H1 (cell line): ENCODE data around the gene TBX5. TPM values are rescaled to one million over a fixed set of nuclear protein-coding genes. Genes with fewer than 3 reads are reported as not detected.

ENCODE experiments used
- CTCF ChIA-PET: fragments of 300-600 bp; sonication (Branson Sonifier 250); formaldehyde crosslinking; loops from one replicate; lab custom pipeline; 2021; ENCODE audit not compliant: partially characterized antibody; lab: Charles Lee
- POLR2A ChIA-PET: fragments of 300-600 bp; sonication (Branson Sonifier 250); formaldehyde crosslinking; loops from one replicate; lab custom pipeline; 2021; ENCODE audit warnings: inconsistent platforms; ENCODE audit not compliant: partially characterized antibody; lab: Charles Lee
- DNase-seq, 2 experiments: peaks; one replicate each; pipeline versions ENCODE4 v3.0.0 to v3.0.0-alpha.2; 2010 to 2022; ENCODE audit warnings: low spot score in 2 of 2, low read depth in 1 of 2, mixed read lengths in 1 of 2
- FAIRE-seq: peaks from 2 replicates; lab custom pipeline; 2011; peaks lifted over from hg19 to GRCh38; lab: Jason Lieb, UNC
- H2AFZ ChIP-seq: 2 replicates; pipeline ENCODE4 v1.8.1; 2012; ENCODE audit warnings: low read length, inconsistent platforms
- H2AK5ac ChIP-seq: 2 replicates; pipeline ENCODE4 v1.6.1; 2013; ENCODE audit warnings: low read depth, low read length
- H2BK120ac ChIP-seq: replicated peaks from 2 replicates; pipeline ENCODE3; 2013; ENCODE audit warnings: low read depth, low read length, inconsistent platforms
- H2BK12ac ChIP-seq: 2 replicates; pipeline ENCODE4 v1.6.1; 2013; ENCODE audit warnings: low read depth, low read length
- H2BK15ac ChIP-seq: 2 replicates; pipeline ENCODE4 v1.6.1; 2013; ENCODE audit warnings: low read length
- H2BK20ac ChIP-seq: 2 replicates; pipeline ENCODE4 v1.6.1; 2013; ENCODE audit warnings: low read length
- H2BK5ac ChIP-seq: 2 replicates; pipeline ENCODE4 v1.6.1; 2013; ENCODE audit warnings: low read depth, low read length
- H3K14ac ChIP-seq: 2 replicates; pipeline ENCODE4 v1.6.1; 2013; ENCODE audit warnings: inconsistent platforms; ENCODE audit not compliant: insufficient read length
- H3K18ac ChIP-seq: 2 replicates; pipeline ENCODE4 v1.6.1; 2013; ENCODE audit warnings: low read length; ENCODE audit errors: extremely low read depth
- H3K23ac ChIP-seq: 2 replicates; pipeline ENCODE4 v1.6.1; 2013; ENCODE audit warnings: inconsistent platforms; ENCODE audit not compliant: insufficient read length
- H3K23me2 ChIP-seq: 2 replicates; pipeline ENCODE4 v1.6.1; 2013; ENCODE audit warnings: low read depth, low read length
- H3K27ac ChIP-seq: 2 replicates; pipeline ENCODE4 v1.6.1; 2011; ENCODE audit warnings: low read depth, low read length, inconsistent platforms
- H3K27me3 ChIP-seq, 4 experiments: replicated peaks in 1 of 4; 1 replicate in 1 of 4; 2 replicates in 3 of 4; pipeline versions ENCODE4 v1.6.1 to v1.8.1; 2011 to 2013; ENCODE audit warnings: low read length in 3 of 4, mild to moderate bottlenecking in 3 of 4, inconsistent platforms in 2 of 4, mixed read lengths in 2 of 4, moderate library complexity in 1 of 4; ENCODE audit not compliant: control insufficient read depth in 3 of 4, insufficient read depth in 3 of 4; ENCODE audit errors: extremely low read depth in 1 of 4
- H3K36me3 ChIP-seq, 4 experiments: 2 replicates each; pipeline versions ENCODE4 v1.6.1 to v1.8.1; 2011 to 2013; ENCODE audit warnings: mild to moderate bottlenecking in 4 of 4, low read length in 3 of 4, moderate library complexity in 2 of 4, control low read depth in 1 of 4, inconsistent platforms in 1 of 4; ENCODE audit not compliant: insufficient read depth in 4 of 4, control insufficient read depth in 2 of 4
- H3K4ac ChIP-seq: replicated peaks from 2 replicates; pipeline ENCODE3; 2013; ENCODE audit warnings: low read length, low read depth, mixed read lengths, inconsistent platforms; ENCODE audit not compliant: insufficient read length
- H3K4me1 ChIP-seq, 4 experiments: replicated peaks in 1 of 4; 1 replicate in 1 of 4; 2 replicates in 3 of 4; pipeline versions ENCODE4 v1.6.1 to v1.8.1; 2011 to 2013; ENCODE audit warnings: low read length in 3 of 4, inconsistent platforms in 2 of 4, mixed read lengths in 1 of 4; ENCODE audit not compliant: insufficient read depth in 4 of 4, control insufficient read depth in 3 of 4
- H3K4me2 ChIP-seq, 2 experiments: 2 replicates each; pipeline versions ENCODE4 v1.6.1 to v1.8.1; 2011 to 2013; ENCODE audit warnings: low read depth in 2 of 2, low read length in 2 of 2, control low read depth in 1 of 2, inconsistent platforms in 1 of 2, mild to moderate bottlenecking in 1 of 2; ENCODE audit not compliant: insufficient read depth in 1 of 2
- H3K4me3 ChIP-seq, 4 experiments: fragments of 200-600, 300-600 bp in 1 of 4; sonication (generic), shearing (Covaris generic), sonication (Bioruptor Twin) in 1 of 4; 2 replicates each; pipeline versions ENCODE4 v1.5.1 to v1.8.1; 2011 to 2016; ENCODE audit warnings: low read length in 4 of 4, low read depth in 3 of 4, control low read depth in 2 of 4, inconsistent platforms in 2 of 4, mild to moderate bottlenecking in 2 of 4, mixed read lengths in 1 of 4, moderate library complexity in 1 of 4; ENCODE audit not compliant: insufficient read depth in 2 of 4; ENCODE audit errors: extremely low read depth in 1 of 4
- H3K56ac ChIP-seq: replicated peaks from 2 replicates; pipeline ENCODE3; 2013; ENCODE audit warnings: low read depth, mild to moderate bottlenecking, mixed read lengths, low read length, inconsistent platforms; ENCODE audit not compliant: insufficient read length
- H3K79me1 ChIP-seq: 2 replicates; pipeline ENCODE4 v1.6.1; 2013; ENCODE audit warnings: low read depth, low read length, control low read depth
- H3K79me2 ChIP-seq, 2 experiments: 2 replicates each; pipeline versions ENCODE4 v1.6.1 to v1.8.1; 2012 to 2013; ENCODE audit warnings: low read length in 2 of 2, mild to moderate bottlenecking in 2 of 2, inconsistent platforms in 1 of 2; ENCODE audit not compliant: insufficient read depth in 2 of 2, control insufficient read depth in 1 of 2
- H3K9ac ChIP-seq, 4 experiments: replicated peaks in 1 of 4; 1 replicate in 1 of 4; 2 replicates in 3 of 4; pipeline versions ENCODE4 v1.6.1 to v1.8.1; 2011 to 2013; ENCODE audit warnings: low read depth in 3 of 4, low read length in 3 of 4, control low read depth in 2 of 4, mild to moderate bottlenecking in 2 of 4, moderate library complexity in 2 of 4, inconsistent platforms in 1 of 4; ENCODE audit errors: extremely low read depth in 1 of 4
- H3K9me3 ChIP-seq, 2 experiments: 2 replicates each; pipeline versions ENCODE4 v1.6.1 to v1.8.1; 2012 to 2013; ENCODE audit warnings: mild to moderate bottlenecking in 2 of 2, moderate library complexity in 2 of 2, control low read depth in 1 of 2, inconsistent platforms in 1 of 2, low read depth in 1 of 2, low read length in 1 of 2, mixed read lengths in 1 of 2; ENCODE audit not compliant: insufficient read depth in 2 of 2
- H4K20me1 ChIP-seq, 2 experiments: replicated peaks in 1 of 2; 2 replicates each; pipeline versions ENCODE3 to v1.8.1; 2011 to 2013; ENCODE audit warnings: inconsistent platforms in 2 of 2, low read length in 2 of 2, mild to moderate bottlenecking in 1 of 2; ENCODE audit not compliant: insufficient read depth in 2 of 2, control insufficient read depth in 1 of 2
- H4K5ac ChIP-seq: 2 replicates; pipeline ENCODE4 v1.6.1; 2013; ENCODE audit warnings: low read length, low read depth, mixed read lengths, inconsistent platforms; ENCODE audit not compliant: insufficient read length
- H4K8ac ChIP-seq: 2 replicates; pipeline ENCODE4 v1.8.0; 2013; ENCODE audit warnings: mild to moderate bottlenecking, moderate library complexity, low read length, inconsistent platforms; ENCODE audit not compliant: insufficient read depth; ENCODE audit errors: extremely low read depth
- H4K91ac ChIP-seq: replicated peaks from 2 replicates; pipeline ENCODE3; 2013; ENCODE audit warnings: low read length, mixed read lengths, inconsistent platforms; ENCODE audit not compliant: insufficient read length
- EP300 ChIP-seq, 2 experiments: IDR thresholded peaks; 1 replicate in 1 of 2; 2 replicates in 1 of 2; pipeline ENCODE4 v1.6.1; 2011 to 2012; ENCODE audit warnings: low read depth in 2 of 2, low read length in 2 of 2, mild to moderate bottlenecking in 2 of 2, borderline replicate concordance in 1 of 2, inconsistent platforms in 1 of 2, moderate library complexity in 1 of 2
- EZH2 ChIP-seq: fragments of 200-600 bp; sonication (generic); IDR thresholded peaks from 2 replicates; pipeline ENCODE4 v1.7.1; 2012; ENCODE audit warnings: low read depth, mild to moderate bottlenecking, moderate library complexity, low read length, inconsistent platforms; ENCODE audit not compliant: severe bottlenecking
- GABPA ChIP-seq: IDR thresholded peaks from 2 replicates; pipeline ENCODE4 v1.6.1; 2011; ENCODE audit warnings: mild to moderate bottlenecking, low read length, moderate library complexity, borderline replicate concordance; ENCODE audit not compliant: insufficient read depth
- POLR2AphosphoS5 ChIP-seq: IDR thresholded peaks from 2 replicates; pipeline ENCODE4 v1.6.1; 2011; ENCODE audit warnings: low read depth, low read length
- RNF2 ChIP-seq: fragments of 200-900, 300-1000 bp; sonication (generic); IDR thresholded peaks from 2 replicates; pipeline ENCODE4 v1.7.1; 2016; ENCODE audit warnings: borderline replicate concordance, low read depth, mild to moderate bottlenecking, antibody characterized with exemption, low read length; ENCODE audit not compliant: poor library complexity, severe bottlenecking; ENCODE audit errors: missing control alignments
- SIRT6 ChIP-seq: IDR thresholded peaks from one replicate; pipeline ENCODE4 v1.7.1; 2012; ENCODE audit warnings: low read length, inconsistent platforms
- YY1 ChIP-seq: IDR thresholded peaks from 2 replicates; pipeline ENCODE4 v1.6.1; 2011; ENCODE audit warnings: low read depth, mild to moderate bottlenecking, low read length
- polyA plus RNA-seq, 7 experiments: library from polyadenylated mRNA; depleted of rRNA in 3 of 7; stranded (reverse) in 5 of 7; unstranded in 2 of 7; fragments of >200 nt in 5 of 7; fragments of 200-250 nt in 2 of 7; gene quantifications; 1 replicate in 5 of 7; 2 replicates in 1 of 7; 4 replicates in 1 of 7; pipeline versions ENCODE4 v1.2.1 to v1.2.3, GENCODE V29; 2011 to 2013; ENCODE audit warnings: missing spikeins in 2 of 7, mixed read lengths in 2 of 7
- total RNA-seq: library from RNA; stranded (reverse); fragmentation: NEBNext Ultra II Directional; extraction: Animal tissue kit (Norgen Biotek cat#: 25700); gene quantifications from 2 replicates; pipeline ENCODE4 v1.2.1, GENCODE V29; 2021
- TF ChIP-seq, protein P1 (sequence below): IDR thresholded peaks from 2 replicates; pipeline ENCODE4 v1.6.1; 2011; ENCODE audit warnings: low read length, improper control_type of control experiment
- TF ChIP-seq, protein P2 (sequence below): IDR thresholded peaks from 2 replicates; pipeline ENCODE4 v1.6.1; 2012; ENCODE audit warnings: inconsistent platforms

TBX5 gene
- total and polyA plus RNA-seq, 2 of the 8 experiments (the other 6 are each of a cell fraction or from before 2014, with no cell fraction given), result 0.05 TPM; not detected in 1

DNA sequence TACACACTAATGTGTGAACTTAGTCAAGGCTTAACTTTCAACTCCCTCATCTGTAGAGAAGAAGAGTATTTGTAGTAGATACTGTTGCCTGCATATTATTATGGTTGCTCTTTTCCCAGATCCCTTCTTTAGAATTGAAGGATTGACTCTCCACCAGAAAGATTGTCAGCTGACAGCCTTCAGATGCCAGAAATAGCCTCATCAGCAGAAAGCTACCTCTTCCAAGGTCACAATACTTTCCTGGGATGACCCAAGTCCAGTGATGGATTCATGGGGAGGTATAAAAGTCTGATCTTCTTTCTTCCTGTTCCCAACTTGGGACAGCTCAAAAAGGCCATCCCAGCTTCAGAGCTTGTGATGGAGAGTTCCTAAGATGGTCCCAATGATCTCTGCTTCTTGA, 78.2 kb downstream of the TBX5 start:
- Histone ChIP-seq H4K91ac (no peak overlapping the region), H2BK12ac (no peak overlapping the region), H3K4ac (no peak overlapping the region), H2BK5ac (no peak overlapping the region), H3K4me2 (no peak overlapping the region), H3K23ac (no peak overlapping the region), H4K20me1 (no peaks in the 10 kb centered on the region), H3K23me2 (no peaks in the 10 kb centered on the region), H3K79me2 (no peaks in the 10 kb centered on the region), H3K27me3 (no peaks in the 10 kb centered on the region), H3K27ac (no peak overlapping the region), H4K8ac (no peak overlapping the region), H3K36me3 (no peaks in the 10 kb centered on the region), H3K4me1 (no peaks in the 10 kb centered on the region), H2AK5ac (no peak overlapping the region), H3K9me3 (no peaks in the 10 kb centered on the region), H3K9ac (no peak overlapping the region), H3K79me1 (no peaks in the 10 kb centered on the region), H3K14ac (no peak overlapping the region), H2AFZ (no peak overlapping the region), H3K4me3 (no peak overlapping the region), H2BK120ac (no peak overlapping the region), H3K18ac (no peak overlapping the region), H3K56ac (no peak overlapping the region), H2BK15ac (no peak overlapping the region), H2BK20ac (no peak overlapping the region), H4K5ac (no peak overlapping the region)
- TF ChIP-seq EZH2 (no peak), GABPA (no peak), EP300 (IDR thresholded peaks at IDR 0.05; ENCODE audit: borderline replicate concordance in 1 of 2, low read depth in 2 of 2, low read length in 2 of 2) (no peak), RNF2 (no peak), YY1 (no peak), SIRT6 (no peak), POLR2AphosphoS5 (no peak)
- TF ChIP-seq, protein P1, sequence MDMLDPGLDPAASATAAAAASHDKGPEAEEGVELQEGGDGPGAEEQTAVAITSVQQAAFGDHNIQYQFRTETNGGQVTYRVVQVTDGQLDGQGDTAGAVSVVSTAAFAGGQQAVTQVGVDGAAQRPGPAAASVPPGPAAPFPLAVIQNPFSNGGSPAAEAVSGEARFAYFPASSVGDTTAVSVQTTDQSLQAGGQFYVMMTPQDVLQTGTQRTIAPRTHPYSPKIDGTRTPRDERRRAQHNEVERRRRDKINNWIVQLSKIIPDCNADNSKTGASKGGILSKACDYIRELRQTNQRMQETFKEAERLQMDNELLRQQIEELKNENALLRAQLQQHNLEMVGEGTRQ, result no peak
- TF ChIP-seq, protein P2, sequence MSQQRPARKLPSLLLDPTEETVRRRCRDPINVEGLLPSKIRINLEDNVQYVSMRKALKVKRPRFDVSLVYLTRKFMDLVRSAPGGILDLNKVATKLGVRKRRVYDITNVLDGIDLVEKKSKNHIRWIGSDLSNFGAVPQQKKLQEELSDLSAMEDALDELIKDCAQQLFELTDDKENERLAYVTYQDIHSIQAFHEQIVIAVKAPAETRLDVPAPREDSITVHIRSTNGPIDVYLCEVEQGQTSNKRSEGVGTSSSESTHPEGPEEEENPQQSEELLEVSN, result no peak
- no peak for DNase-seq
- CTCF ChIA-PET, result interaction anchor here (1.3 to 1.6 kb wide), 5 partner anchors 13 to 115 kb away, joined by 3 to 10 read pairs (median 4); no protein-coding TSS in a partner anchor
- no peak for FAIRE-seq
- POLR2A ChIA-PET, result no interaction called here
